HG03565 (cell line): Measurements from ENCODE around the gene MSL1.

ENCODE experiments used
- ATAC-seq: cut with Tn5 transposase; IDR thresholded peaks from one replicate; pipeline ENCODE4 v1.9.1; 2021; ENCODE audit warnings: mild to moderate bottlenecking, moderate library complexity; ENCODE audit not compliant: unreplicated experiment

MSL1 gene

GRCh38 chr17:40103688-40104087, 18.1 kb upstream of the MSL1 start:
- ATAC-seq = no peak

GRCh38 chr17:40104594-40105486, 16.9 kb upstream of the MSL1 start:
- ATAC-seq = no peak

- no peak for ATAC-seq
These were observed 15.7 kb upstream of the MSL1 start for GRCh38 chr17:40105861-40106759.

- no peak for ATAC-seq
These were observed 14.8 kb upstream of the MSL1 start for GRCh38 chr17:40106760-40107521.

- no peak for ATAC-seq
These were observed 14.1 kb upstream of the MSL1 start for GRCh38 chr17:40107522-40108174.

- ATAC-seq = no peak
These were observed 12.6 kb upstream of the MSL1 start for GRCh38 chr17:40108970-40109824.

- ATAC-seq = no peak
These were observed 11.5 kb upstream of the MSL1 start for GRCh38 chr17:40110026-40110845.

- ATAC-seq = peak; percentile 31
These were observed 10.3 kb upstream of the MSL1 start for GRCh38 chr17:40111221-40112128.

- ATAC-seq = no peak
These were observed 9.5 kb upstream of the MSL1 start for GRCh38 chr17:40112191-40112711.

- ATAC-seq = no peak
These were observed 9.1 kb upstream of the MSL1 start for GRCh38 chr17:40112718-40113109.

GRCh38 chr17:40113110-40113906, 8.5 kb upstream of the MSL1 start:
- peak; percentile 74 for ATAC-seq

GRCh38 chr17:40113907-40114245, 7.9 kb upstream of the MSL1 start:
- ATAC-seq = no peak

- no peak for ATAC-seq
These were observed 6.7 kb upstream of the MSL1 start for GRCh38 chr17:40115101-40115436.

GRCh38 chr17:40122136-40122998, 596 bp downstream of the MSL1 start:
- peak; percentile 18 for ATAC-seq

- no peak for ATAC-seq
These were observed 1.4 kb downstream of the MSL1 start for GRCh38 chr17:40122999-40123810.
